HG03378 (cell line): ENCODE measurements around the gene TSPAN9.

Experiments used
- ATAC-seq: cut with Tn5 transposase; IDR thresholded peaks from one replicate; pipeline ENCODE4 v1.9.1; 2021; ENCODE audit warnings: mild to moderate bottlenecking, moderate library complexity; ENCODE audit not compliant: unreplicated experiment

Gene TSPAN9

DNA sequence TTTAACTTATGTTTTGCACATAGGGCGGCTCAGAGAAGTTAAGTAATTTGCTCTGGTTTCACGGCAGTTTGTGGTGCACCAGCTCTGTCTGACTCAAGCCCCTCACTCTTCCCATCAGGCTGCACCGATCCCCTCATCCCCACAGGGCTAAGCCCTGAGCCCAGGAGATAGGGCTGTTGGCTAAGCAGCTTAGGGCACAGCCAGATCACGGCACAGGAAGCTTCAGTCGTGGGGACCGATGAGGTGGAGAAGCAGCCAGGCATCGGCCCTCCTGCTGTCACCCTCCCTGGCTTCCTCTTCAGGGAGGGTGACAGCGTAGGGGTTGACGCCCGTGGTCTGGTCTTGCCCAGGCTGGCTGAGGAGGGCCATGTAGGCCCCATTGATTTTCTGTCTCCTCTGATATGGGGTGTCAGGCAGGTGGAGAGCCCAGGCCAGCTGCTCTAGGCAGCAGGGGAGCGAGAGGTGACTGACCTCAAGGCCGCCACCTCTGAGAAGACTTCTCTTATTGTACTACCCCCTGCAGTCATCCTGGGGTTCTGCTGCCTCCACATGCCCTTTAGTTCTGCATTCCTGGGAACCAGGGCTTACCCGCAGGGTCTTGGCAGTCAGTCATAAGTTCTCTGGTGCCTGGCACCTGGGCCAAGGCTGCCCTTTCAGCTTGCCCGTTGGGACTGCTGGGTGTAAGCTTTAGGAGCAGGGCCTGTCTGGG is 166.4 kb downstream of the TSPAN9 start:
- ATAC-seq = no peak

DNA sequence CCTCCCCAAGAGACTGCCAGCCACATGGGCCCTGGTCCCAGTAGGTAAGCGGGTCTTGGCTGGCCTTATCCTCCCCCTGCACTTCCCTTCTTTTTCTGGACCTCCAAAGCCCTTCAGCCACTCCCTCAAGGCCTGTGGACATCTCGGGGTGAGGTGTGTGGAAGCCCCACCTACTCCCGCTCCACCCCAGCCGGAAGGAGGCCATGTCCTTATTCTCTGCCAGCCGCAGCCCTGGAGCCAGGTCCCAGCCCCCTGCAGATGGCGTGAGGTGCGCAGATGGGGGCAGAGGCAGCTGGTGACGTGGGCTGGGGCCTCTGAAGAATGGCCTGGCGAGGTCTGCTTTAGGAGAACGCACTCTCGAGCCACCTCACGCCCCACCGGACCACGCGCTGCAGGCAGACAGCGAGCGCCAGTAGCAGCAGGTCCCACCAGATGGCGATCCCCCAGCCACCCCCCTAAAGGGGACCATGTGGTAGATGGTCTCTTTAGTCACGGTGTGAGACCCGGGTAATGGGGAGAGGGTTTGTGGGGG is 167.1 kb downstream of the TSPAN9 start:
- ATAC-seq = no peak

DNA sequence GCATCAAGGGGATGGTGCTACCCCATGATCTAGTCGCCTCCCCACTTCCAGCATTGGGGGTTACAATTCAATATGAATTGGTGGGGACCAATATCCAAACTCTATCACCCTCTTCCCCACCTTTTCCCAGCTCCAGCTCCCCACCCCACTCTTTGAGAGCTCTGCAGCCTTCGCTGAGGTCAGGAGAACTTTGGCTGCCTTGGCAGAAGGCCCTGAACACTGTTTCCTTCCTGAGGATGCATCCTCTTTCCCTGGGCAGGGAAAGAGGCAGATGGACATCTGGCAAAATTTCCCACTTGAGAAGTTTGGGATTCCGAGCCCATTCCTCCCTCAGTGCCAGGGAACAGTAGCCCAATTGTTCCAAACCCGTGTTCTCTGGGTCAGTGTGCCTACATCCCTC is 169.1 kb downstream of the TSPAN9 start:
- no peak for ATAC-seq

DNA sequence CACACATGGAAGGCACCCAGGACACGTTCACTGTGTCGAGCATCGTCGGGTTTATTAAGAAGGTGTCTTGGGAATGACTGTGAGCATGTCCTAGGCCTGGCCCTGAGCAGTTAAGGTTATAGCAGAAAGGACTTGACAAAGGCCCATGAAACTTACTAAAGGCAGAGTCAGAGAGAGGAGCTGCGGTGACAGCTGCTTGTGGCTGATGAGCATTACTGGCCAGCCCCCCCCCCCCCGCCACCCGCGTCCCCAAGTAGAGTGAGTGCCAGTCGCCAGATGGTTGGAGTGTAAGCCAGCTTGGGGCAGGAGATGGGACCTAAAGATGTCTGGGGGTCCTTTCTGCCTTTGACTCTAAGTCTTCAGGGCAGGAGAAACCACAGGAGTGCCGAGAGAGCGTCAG is 169.9 kb downstream of the TSPAN9 start:
- ATAC-seq = no peak

GRCh38 chr12:3247629-3248161 is 170.5 kb downstream of the TSPAN9 start:
- no peak for ATAC-seq

DNA sequence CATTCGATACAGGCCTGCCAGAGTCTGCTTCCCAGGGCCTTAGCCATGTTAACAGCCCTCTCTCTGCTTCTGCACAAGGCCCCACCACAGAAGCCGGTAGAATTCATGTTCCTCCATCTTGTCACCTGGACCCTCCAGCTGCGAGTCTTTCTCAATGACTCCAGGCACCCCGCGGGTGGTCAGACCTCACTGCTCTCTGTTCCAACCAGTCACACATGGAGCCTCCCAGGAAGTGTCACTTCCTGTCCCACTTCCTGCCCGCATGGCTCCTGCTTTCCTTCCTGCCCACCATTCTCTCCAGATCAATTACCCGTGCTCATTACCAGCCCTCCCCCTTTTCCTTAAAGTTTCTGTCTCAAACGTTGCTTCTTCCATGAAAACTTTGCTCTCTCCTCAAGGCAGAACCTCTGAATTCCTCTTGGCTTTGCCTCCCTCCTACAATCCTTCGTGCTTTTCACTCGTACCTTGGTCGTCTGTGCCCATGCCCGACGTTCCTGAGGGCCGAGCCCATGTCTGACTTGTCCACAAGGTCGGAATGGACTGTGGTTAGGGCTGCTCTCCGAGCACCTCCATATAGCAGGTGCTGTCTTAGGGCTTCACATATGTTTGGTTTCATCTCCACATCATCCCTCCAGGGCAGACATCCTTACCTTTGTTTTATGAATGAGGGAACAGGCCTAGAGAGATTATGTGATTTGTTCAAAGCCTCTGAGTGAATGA is 172.1 kb downstream of the TSPAN9 start:
- ATAC-seq = no peak

DNA sequence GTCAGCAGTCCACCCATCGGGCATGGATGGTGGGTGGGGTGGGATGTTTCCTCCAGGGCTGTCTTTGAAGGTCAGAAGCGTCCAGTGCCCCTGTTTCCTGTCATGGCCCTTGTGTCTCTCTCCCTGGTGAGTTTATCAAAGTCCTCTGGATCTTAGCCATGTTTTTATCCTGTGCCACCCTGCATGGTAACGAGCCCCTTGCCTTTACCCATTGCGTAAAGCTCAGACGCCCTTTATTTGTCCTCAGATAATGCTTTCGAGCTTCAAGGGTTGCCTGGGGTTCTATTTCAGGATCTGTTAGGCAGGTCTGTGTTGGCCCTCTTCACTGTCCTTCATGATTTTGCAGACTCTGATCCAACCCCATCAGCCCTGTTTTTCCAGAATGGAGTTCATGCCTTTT is 172.9 kb downstream of the TSPAN9 start:
- ATAC-seq = no peak

- ATAC-seq = no peak
These were observed 173.4 kb downstream of the TSPAN9 start for GRCh38 chr12:3250576-3250975.

DNA sequence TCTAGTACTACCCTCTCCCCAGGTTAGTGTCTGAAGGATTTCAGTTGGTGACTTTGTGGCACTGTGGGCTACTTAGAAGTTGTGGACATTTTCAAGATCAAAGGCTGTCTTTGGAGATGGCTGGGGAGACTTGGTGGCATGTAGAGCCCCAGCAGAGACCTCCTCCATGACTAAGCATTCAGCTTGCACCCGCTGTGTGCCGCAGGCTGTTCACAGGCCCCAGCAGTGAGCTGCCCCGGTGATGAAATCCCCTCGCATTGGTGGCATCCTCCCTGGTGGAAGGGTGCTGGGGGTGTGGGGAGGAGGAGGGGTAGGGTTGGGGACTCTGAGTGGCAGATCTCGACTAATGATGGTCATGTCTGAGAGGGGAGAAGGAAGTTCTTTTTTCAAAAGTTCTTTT is 173.9 kb downstream of the TSPAN9 start:
- ATAC-seq = no peak

DNA sequence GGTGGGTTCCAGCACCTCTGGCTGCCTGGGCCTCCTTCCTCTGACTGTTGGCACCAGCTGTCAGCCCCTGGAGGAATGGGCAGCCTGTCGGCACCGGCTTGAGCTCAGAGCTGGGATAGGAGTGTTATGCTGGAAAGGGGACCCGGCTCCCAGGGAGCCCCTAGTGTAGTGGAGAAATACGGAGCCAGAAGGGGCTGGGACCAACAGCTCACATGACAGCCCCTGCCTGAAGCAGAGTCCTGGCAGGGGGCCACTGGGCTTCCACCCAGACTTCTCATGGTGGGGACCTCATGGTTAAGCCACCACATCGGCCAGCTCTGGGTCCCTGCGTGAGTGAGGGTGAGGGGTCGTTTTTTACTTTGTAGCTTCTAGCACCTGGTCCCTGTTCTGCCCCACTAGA is 174.5 kb downstream of the TSPAN9 start:
- no peak for ATAC-seq

DNA sequence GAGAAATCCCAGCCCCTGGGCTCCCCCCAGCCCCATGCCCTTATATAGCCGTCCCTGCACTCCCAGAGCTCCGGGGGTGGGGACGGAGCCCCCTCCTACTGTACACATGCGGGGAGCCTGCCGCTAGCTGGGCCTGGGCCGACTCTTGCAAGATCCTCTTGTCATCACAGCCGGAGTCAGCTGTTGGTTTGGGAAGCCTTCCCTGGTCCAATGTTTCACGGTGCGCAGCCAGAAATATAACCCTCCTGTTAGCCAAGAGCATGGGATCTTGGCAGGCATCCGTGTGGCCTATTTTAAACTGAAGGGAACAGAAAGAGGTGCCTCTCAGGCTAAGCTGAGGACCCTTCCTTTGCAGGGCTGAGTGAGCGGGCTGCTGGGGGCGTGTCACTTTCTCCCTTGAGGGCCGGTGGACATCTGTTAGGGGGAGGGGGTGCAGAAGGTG is 175.3 kb downstream of the TSPAN9 start:
- ATAC-seq = no peak

GRCh38 chr12:3253682-3254275 is 176.6 kb downstream of the TSPAN9 start:
- ATAC-seq = no peak

- ATAC-seq = no peak
These were observed 177.9 kb downstream of the TSPAN9 start for GRCh38 chr12:3255057-3255456.

GRCh38 chr12:3256103-3256631 is 179.0 kb downstream of the TSPAN9 start:
- no peak for ATAC-seq

GRCh38 chr12:3257411-3257810 is 180.2 kb downstream of the TSPAN9 start:
- no peak for ATAC-seq

GRCh38 chr12:3259973-3260372 is 182.8 kb downstream of the TSPAN9 start:
- no peak for ATAC-seq

DNA sequence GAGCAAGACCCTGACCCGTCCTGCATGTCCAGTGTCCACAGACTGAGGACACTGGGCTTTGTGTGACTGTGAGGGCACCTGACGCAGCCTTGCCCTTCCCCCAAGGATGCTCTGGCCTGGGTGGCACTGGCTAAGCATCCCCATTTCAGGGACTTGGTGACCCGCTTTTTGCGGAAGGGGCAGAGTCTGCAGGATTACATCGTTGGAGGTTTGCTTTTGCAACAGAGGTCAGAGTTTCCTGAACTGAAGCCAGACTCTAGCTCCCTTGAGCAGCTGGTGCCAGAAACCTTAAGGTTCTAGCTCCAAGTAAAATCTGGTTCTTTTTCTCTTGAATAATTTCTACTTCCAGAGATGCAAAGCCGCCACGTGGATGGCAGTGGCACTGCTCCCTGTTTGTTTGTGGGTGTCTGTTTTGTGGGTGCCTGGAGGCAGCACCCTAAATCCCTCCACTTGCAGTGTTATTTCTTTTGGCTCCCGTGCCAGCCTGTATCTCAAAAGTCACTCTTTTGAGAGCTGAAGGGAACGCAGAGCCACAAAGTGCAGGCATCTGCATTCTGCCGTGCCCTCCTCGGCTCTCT is 184.7 kb downstream of the TSPAN9 start:
- ATAC-seq = no peak

DNA sequence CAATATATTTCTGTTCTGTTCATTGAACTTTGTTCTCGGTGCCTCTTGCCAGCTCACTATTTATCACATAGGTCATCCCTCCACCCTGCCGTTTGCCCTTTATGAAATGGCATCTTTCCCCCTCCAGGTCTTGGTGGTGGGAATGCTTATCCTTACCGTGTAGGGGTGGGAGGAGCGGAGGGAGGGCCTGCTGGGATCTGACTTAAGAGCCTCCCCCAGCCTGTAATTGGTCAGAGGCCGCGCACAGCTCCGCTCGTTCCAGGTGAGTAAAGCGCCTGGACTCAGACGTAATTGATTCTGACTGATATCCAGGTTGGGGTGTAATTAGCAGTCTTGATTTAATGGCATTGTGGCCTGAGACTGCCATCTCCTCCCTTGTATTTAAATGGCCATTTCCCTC is 185.3 kb downstream of the TSPAN9 start:
- ATAC-seq = no peak

- ATAC-seq = no peak
These were observed 186.1 kb downstream of the TSPAN9 start for GRCh38 chr12:3263282-3263681.

DNA sequence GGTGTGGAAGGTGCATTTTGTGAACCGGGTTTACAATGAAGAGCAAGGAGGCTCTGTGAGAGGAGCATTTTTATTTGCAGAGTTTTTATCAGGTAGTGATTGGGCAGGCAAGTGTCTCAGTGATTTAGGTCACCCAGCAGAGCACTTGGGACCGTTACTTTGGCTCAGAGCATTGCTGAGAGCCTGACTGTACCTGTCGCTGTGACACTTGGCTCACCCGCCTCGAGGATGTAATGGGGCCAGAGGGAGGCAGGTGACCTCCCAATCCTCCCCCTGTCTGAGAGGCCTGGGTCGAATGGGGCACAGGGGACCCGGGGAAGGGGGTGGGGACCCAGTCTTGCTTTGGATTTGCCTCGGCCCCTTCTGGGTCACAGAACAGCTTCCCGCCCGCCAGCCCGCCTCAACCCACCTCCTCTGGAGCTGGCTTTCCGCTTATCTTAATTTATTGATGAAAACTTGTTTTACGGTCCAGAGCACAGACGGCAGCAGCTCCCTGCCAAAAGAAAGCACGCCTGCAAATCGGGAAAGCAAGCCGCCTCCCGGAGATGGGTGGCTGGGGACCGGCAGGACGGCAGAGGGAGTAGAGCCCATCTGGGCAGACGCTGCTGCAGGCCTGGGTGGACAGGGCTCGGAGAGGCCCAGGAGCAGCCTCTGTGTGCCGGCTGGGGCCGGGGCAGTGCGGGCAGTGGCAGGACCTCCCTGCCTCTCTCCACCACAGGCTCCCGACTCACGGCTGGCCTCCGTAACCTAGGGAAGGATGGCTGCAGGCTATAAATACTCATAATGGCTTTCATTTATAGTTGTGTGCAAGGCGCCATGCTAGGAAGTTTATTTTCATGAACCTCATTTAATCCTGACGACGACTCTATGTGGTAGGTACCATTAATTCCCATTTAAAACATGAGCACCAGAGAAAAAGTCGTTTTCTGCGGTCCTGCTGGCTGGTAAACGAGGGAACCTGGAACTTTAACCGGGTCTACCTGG is 187.1 kb downstream of the TSPAN9 start:
- no peak for ATAC-seq
